Measurements from ENCODE around the gene HELZ.

DNA sequence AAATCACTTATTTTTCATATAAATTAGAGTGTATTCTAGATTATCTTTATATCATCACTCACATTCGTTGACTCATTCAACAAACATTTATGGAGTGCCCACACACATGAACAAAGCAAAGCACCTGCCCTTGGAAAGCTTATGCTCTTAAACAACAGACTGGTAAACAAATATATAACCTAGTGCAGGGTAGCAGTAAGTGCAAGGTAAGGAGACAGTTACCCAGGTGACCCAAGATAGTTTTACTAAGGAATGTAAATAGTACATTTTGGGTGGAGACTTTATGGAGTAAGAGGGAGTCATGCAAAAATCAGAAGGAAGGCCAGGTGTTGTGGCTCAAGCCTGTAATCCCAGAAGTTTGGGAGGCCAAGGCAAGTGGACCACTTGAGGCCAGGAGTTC lies 40.4 kb upstream of the HELZ start:
- TF ChIP-seq, protein P1, sequence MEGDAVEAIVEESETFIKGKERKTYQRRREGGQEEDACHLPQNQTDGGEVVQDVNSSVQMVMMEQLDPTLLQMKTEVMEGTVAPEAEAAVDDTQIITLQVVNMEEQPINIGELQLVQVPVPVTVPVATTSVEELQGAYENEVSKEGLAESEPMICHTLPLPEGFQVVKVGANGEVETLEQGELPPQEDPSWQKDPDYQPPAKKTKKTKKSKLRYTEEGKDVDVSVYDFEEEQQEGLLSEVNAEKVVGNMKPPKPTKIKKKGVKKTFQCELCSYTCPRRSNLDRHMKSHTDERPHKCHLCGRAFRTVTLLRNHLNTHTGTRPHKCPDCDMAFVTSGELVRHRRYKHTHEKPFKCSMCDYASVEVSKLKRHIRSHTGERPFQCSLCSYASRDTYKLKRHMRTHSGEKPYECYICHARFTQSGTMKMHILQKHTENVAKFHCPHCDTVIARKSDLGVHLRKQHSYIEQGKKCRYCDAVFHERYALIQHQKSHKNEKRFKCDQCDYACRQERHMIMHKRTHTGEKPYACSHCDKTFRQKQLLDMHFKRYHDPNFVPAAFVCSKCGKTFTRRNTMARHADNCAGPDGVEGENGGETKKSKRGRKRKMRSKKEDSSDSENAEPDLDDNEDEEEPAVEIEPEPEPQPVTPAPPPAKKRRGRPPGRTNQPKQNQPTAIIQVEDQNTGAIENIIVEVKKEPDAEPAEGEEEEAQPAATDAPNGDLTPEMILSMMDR (IDR thresholded peaks at IDR 0.05) = no peak
- no peak for TF ChIP-seq POLR2A (IDR thresholded peaks at IDR 0.05)

Data from lower leg skin (tissue), 3 donors.